Measurements from ENCODE around the gene SND1.

DNA sequence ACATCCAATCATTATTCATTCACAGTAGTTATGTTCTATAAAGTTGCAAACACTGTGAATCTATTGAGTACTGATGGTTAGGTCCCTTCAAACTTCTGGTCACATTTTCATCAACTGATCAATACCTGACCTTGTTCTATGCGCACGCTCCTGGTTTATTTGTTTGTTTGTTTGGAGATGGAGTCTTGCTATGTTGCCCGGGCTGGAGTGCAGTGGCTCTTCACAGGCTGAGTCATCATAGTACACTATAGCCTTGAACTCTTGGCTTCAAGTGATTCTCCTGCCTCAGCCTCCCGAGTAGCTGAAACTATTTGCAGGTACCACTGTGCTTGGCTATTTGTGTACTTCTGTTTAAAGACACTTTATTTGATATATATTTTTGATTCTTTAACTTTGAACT is 19.3 kb downstream of the SND1 start:
- TF ChIP-seq CTCF (IDR thresholded peaks at IDR 0.05): no peak
- TF ChIP-seq POLR2A (IDR thresholded peaks at IDR 0.05): no peak

All from right lobe of liver (tissue), 4 donors.